Stimulated activated CD4-positive, alpha-beta T cell treated with anti-CD3 and anti-CD28 coated beads, Interleukin-4, amount 100 ng/mL, for 48 hours (primary cell): ENCODE measurements around the gene UPK1A.
"Not testable (repeated sequence)": the region's sequence is repeated elsewhere in the genome, so short reads cannot be mapped to it uniquely, and the experiment has no call there.

ENCODE experiments used
- DNase-seq, 2 donors: peaks; one replicate each; pipeline ENCODE4 v3.0.0-alpha.2; 2020; ENCODE audit warnings: low read depth in 2 of 2

Gene UPK1A

DNA sequence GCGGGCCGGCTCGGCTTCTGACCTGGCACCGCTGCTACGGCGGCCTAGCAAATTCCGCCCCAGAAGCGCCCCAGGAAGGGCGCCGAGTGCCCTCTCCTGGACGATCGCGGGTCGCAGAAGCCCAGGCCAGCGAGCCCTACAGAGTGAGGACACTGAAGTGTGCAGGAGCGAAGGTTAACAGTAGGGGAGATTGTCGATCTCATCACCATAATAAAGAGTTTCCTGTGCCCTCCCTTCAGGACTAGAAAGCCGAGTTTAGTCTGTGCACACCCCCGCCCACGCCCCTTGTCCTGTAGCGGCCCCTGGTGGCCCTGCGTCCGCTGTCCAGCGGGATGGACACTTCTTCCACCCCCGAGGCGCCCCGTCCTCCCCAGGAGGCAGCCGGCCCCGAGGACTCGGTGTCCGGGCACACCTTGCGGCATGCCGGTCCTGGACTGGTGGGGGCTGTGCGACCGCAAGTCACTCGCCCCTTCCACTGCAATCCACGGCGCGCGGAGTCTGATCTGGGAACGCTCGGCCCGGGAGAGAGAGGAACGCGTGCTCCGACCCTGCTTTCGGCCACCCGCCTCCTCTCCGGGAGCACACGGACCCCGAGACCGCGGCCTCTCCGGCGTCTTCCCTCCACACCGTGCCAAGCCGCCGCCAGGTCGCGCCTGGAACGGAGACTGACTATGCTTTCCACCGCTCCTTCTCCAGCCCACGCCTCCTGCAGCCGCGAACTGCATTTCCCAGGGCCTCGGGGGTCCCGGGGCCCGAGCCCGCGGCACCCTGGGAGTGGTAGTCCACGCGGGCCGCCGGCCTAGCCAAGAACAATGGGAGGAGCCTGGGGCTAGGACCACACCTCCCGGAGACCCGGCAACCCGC lies 50.7 kb downstream of the UPK1A start:
- DNase-seq = peak; percentile 73 to 96

DNA sequence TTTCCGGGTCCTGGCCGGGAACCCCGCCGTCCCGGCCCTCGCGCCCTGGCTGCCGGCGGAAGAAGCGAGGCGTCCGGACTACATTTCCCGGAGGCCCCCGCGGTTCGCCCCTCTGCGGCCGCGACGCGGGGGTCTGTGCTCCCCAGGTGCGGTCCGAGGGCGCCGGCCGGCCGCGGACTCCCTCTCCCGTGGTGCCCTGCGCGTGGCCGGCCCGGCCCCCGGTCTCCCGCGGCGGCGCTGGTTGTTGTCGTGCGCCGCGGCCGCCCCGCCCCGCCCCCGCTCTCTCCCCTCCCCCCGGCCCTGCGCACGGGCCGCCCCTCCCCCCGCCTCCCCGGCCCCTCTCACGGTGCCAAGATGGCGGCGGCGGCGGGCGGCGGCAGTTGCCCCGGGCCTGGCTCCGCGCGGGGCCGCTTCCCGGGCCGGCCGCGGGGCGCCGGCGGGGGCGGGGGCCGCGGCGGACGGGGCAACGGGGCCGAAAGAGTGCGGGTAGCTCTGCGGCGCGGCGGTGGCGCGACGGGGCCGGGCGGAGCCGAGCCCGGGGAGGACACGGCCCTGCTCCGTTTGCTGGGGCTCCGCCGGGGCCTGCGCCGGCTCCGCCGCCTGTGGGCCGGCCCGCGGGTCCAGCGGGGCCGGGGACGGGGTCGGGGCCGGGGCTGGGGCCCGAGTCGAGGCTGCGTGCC lies 51.5 kb downstream of the UPK1A start, which contains the start of gene KMT2B:
Gene KMT2B, plus strand, starts transcription at position 339 of the 680 bp plus-strand sequence. Its CDS starts 16 bp downstream, at position 355.
- peak in 1 of 2 donors; percentile 92 for DNase-seq

DNA sequence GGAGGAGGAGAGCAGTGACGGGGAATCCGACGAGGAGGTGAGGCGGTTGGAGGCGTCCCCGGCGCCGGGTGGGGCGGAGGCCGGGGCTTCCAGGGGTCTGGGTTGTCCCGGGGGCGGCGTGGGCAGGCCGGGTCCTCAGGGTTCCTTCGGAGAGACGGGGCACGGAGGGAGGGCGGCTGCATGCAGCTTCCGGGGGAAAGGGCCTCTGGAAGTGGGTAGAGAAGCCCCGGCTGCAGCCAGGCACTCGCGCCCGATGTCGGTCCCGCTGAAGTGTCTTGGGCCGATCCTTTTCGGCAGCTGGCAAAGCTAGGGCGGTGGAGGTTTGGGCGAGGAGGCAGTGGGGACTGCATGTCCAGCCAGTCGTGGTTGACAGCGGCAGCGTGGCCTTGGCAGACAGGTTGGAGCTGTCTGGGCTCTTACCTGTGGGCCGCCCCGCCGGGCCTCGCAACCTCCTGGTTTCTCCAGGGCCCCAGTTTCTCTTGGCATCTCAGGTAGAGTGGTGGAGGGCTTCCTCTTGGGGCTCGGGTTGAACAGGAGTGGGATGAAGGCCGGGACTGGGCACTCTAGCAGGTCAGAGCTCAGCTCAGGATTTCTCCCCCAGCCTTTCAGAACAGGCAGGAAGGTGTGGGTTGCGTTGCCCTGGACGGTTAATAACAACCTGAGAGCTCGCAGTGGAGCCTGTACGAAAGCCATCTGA lies 52.2 kb downstream of the UPK1A start:
- no peak for DNase-seq

DNA sequence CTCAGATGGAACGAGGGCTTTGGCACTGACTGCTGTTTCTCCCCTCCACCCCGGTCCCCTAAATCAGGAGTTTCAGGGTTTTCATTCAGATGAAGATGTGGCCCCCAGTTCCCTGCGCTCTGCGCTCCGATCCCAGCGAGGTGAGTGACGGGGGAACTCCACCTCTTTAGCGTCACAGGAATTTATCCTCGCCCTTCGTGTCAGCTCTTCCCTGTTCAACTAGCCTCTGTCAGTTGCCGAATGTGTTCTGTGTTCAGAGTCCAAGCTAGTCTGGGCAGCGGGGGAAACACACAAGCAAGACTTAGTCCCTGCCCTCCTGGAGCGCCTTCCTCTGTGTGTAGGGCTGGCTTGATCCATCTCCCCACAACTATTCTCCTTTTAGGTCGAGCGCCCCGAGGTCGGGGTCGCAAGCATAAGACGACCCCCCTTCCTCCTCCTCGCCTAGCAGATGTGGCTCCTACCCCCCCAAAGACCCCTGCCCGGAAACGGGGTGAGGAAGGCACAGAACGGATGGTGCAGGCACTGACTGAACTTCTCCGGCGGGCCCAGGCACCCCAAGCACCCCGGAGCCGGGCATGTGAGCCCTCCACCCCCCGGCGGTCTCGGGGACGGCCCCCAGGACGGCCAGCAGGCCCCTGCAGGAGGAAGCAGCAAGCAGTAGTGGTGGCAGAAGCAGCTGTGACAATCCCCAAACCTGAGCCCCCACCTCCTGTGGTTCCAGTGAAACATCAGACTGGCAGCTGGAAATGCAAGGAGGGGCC lies 53.3 kb downstream of the UPK1A start:
- DNase-seq = no peak

DNA sequence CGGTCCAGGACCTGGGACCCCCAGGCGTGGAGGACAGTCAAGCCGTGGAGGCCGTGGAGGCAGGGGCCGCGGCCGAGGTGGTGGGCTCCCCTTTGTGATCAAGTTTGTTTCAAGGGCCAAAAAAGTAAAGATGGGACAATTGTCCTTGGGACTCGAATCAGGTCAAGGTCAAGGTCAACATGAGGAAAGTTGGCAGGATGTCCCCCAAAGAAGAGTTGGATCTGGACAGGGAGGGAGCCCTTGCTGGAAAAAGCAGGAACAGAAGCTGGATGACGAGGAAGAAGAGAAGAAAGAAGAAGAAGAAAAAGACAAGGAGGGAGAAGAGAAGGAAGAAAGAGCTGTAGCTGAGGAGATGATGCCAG lies 53.8 kb downstream of the UPK1A start:
- DNase-seq = no peak

DNA sequence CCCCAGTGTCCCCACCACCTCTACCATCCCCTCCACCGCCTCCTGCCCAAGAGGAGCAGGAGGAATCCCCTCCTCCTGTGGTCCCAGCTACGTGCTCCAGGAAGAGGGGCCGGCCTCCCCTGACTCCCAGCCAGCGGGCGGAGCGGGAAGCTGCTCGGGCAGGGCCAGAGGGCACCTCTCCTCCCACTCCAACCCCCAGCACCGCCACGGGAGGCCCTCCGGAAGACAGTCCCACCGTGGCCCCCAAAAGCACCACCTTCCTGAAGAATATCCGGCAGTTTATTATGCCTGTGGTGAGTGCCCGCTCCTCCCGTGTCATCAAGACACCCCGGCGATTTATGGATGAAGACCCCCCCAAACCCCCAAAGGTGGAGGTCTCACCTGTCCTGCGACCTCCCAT lies 54.3 kb downstream of the UPK1A start:
- DNase-seq = no peak

DNA sequence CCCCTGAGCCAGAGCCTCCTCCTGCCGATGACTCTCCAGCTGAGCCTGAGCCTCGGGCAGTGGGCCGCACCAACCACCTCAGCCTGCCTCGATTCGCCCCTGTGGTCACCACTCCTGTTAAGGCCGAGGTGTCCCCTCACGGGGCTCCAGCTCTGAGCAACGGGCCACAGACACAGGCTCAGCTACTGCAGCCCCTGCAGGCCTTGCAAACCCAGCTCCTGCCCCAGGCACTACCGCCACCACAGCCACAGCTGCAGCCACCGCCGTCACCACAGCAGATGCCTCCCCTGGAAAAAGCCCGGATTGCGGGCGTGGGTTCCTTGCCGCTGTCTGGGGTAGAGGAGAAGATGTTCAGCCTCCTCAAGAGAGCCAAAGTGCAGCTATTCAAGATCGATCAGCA lies 55.1 kb downstream of the UPK1A start:
- no peak for DNase-seq

DNA sequence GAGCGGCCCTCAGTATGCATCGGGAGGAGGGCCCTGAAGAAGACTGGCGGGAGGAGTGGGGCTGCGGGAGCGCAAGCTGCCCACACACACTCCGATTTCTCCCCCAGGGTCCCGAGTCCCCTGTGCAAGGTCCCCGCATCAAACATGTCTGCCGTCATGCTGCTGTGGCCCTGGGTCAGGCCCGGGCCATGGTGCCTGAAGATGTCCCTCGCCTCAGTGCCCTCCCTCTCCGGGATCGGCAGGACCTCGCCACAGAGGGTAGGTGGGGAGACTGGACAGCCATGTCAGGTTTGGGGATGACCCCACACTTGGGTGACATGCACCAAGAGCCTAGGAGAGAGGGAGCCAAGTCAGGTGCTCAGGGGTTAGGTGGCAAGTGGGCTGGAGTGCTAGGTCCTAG lies 56.1 kb downstream of the UPK1A start:
- DNase-seq = no peak

DNA sequence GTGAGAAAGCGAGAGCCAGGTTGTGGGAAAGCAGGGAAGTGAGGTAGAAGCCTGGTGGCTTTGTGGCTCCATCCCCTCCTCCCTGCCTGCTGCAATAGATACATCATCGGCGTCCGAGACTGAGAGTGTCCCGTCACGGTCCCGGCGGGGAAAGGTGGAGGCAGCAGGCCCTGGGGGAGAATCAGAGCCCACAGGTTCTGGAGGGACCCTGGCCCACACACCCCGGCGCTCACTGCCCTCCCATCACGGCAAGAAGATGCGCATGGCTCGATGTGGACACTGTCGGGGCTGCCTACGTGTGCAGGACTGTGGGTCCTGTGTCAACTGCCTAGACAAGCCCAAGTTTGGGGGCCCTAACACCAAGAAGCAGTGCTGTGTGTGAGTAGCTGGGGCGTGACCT lies 56.6 kb downstream of the UPK1A start:
- no peak for DNase-seq

DNA sequence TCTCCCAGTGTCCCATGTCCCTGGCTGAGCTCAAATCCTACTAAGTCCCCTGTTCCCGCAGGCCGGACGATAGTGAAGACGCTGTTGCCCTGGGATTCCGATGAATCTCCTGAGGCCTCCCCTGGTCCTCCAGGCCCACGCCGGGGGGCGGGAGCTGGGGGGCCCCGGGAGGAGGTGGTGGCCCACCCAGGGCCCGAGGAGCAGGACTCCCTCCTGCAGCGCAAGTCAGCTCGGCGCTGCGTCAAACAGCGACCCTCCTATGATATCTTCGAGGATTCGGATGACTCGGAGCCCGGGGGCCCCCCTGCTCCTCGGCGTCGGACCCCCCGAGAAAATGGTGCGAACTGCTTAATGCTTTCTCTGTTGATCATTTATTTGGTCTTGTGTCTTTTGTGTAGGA lies 57.4 kb downstream of the UPK1A start:
- no peak for DNase-seq

DNA sequence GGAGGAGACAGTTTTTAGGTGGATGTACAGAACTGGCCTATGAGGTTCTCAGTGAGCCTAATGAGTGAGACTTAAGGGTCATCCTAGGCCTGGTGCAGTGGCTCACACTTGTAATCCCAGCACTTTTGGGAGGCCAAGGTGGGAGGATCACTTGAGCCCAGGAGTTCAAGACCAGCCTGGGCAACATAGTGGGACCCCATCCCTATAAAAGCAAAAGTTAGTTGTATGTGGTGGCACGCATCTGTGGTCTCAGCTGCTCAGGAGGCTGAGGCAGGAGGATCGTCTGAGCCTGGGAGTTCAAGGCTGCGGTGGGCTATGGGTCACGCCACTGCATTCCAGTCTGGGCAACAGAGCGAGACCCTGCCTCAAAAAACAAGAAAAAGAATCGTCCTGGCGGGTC lies 57.8 kb downstream of the UPK1A start:
- DNase-seq = not testable (repeated sequence)

DNA sequence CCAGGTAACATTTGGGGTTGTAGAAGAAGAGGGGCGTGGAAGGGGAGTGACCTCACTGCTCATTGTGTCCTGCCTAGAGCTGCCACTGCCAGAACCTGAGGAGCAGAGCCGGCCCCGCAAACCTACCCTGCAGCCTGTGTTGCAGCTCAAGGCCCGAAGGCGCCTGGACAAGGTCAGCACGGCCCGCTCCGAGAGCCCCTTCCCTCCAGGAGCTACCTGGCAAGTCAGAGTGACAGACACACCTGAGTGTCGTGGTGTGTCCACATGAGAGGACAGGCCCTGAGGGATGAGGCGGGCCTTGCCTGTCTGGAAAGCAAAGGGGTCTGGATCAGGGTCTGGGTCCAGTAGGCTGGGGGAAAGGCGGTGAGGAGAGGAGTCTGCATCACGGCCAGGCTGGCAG lies 58.2 kb downstream of the UPK1A start:
- no peak for DNase-seq

DNA sequence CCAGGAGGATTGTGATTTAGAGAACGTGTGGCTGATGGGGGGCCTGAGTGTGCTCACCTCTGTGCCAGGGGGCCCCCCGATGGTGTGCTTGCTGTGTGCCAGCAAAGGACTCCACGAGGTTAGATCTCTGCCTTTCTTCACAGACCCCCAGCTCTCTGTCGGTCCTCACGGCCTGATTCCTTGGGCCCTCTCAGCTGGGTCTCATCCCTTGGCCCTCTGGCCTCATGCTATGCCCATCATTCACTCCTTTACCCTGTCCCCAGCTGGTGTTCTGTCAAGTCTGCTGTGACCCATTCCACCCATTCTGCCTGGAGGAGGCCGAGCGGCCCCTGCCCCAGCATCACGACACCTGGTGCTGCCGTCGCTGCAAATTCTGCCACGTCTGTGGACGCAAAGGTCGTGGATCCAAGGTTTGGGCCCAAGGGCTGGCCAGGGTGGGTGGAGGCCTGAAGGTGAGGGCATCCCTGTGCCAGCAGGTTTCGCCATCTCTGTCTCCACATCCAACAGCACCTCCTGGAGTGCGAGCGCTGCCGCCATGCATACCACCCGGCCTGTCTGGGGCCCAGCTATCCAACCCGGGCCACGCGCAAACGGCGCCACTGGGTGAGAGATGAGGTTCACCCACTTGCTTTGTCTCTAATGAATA lies 59.0 kb downstream of the UPK1A start:
- DNase-seq = no peak

DNA sequence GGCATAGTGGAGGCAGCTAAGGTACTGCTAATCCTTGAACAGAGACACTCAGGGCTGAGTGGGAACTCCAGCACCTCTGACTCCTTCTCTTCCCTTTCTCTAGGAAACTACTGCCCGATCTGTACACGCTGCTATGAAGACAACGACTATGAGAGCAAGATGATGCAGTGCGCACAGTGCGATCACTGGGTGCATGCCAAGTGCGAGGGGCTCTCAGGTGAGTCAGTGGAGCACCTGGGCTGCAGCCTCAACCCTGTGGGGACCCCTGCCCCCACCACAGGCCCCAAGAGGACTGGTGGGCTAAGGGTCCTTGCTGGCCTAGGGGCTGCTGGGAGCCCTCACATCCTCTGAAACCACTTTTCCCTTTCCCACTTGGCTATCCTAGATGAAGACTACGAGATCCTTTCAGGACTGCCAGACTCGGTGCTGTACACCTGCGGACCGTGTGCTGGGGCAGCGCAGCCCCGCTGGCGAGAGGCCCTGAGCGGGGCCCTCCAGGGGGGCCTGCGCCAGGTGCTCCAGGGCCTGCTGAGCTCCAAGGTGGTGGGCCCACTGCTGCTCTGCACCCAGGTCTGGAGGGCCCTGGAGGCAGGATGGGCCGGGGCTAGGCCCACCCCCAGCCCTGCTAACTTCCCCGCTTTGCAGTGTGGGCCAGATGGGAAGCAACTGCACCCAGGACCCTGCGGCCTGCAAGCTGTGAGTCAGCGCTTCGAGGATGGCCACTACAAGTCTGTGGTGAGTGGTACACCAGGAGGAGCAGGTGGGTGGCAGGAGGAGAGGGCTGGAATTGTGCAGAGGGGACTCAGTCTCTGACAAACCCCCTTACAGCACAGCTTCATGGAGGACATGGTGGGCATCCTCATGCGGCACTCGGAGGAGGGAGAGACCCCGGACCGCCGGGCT lies 61.0 kb downstream of the UPK1A start:
- no peak for DNase-seq
